OCI-LY3 (cell line): Measurements from ENCODE around the gene UBC.

Experiments used
- CTCF ChIP-seq: fragments of 200-600, 300-600 bp; sonication (generic); IDR thresholded peaks from 2 replicates; pipeline ENCODE4 v1.5.1; 2014; ENCODE audit warnings: antibody characterized with exemption, low read length, low read depth
- EZH2phosphoT487 ChIP-seq: fragments of 200-600 bp; shearing (Covaris generic); IDR thresholded peaks from 2 replicates; pipeline ENCODE4 v1.6.1; 2018; ENCODE audit warnings: antibody characterized with exemption, mixed run types, low read depth

DNA sequence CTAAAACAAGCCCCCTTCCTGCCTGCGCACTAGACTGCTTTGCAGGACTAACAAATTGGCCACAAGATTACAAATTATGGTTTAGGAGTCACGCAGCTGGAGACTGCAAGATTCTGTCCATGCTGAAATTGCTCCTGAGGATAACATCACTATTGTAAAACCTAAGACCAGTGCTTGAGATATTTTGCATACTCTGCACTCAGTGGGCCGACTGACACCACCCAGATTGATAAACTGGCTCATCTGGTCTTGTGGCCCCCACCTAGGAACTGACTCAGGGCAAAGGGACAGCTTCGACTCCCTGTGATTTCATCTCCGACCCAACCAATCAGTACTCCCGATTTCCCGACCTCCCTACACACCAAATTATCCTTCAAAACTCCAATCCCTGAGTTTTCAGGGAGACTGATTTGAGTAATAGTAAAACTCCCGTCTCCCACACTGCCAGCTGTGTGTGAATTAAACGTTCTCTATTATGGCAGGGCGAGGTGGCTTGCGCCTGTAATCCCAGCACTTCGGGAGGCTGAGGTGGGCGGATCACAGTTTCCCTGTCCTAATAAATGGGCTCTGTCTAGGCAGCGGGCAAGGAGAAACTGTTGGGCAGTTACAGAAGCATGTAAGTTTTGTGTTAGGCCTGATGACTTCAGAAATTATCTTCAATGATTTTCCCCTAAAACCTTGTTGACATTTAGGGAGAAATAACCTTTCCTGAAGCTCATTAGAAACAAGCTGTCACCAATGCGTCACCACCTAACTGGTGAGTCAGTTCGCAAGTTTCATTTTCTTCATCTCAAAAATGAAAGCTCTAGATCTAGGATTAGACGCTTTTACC, 5.3 kb upstream of the UBC start:
- no peak for TF ChIP-seq CTCF
- no peak for TF ChIP-seq EZH2phosphoT487
